T-cell (primary cell): ENCODE results near the gene RAP1GAP. TPM values are rescaled to one million over a fixed set of nuclear protein-coding genes. Genes with fewer than 3 reads are reported as not detected.

Experiments used
- ATAC-seq, 4 experiments: fragments of 200-7000 bp in 3 of 4; fragments of 150-1000 bp in 1 of 4; cut with Tn5 transposase; replicated peaks in 1 of 4; 1 replicate in 3 of 4; 2 replicates in 1 of 4; pipeline ENCODE4 v1.10.0; 2021; ENCODE audit warnings: moderate library complexity in 3 of 4, mild to moderate bottlenecking in 2 of 4, moderate number of reproducible peaks in 1 of 4
- CTCF ChIA-PET, 2 donors: fragments of 300-600 bp; sonication (Branson Sonifier 250); formaldehyde crosslinking; loops; one replicate each; lab custom pipeline; 2022; ENCODE audit warnings: antibody characterized with exemption in 2 of 2; lab: Charles Lee
- POLR2A ChIA-PET, 2 donors: fragments of 300-600 bp; sonication (Branson Sonifier 250); formaldehyde crosslinking; loops; one replicate each; lab custom pipeline; 2022; ENCODE audit warnings: antibody characterized with exemption in 2 of 2; lab: Charles Lee
- DNase-seq, 35 experiments: peaks; one replicate each; pipeline versions ENCODE4 v3.0.0 to v3.0.0-alpha.2; 2013 to 2023
- H3K27ac ChIP-seq: one replicate; pipeline ENCODE4 v1.5.1; 2013; ENCODE audit warnings: low read length
- H3K27me3 ChIP-seq, 2 experiments: replicated peaks in 1 of 2; 1 replicate in 1 of 2; 2 replicates in 1 of 2; pipeline versions ENCODE4 v1.6.1 to v1.7.0; 2013; ENCODE audit warnings: low read length in 1 of 2, mixed read lengths in 1 of 2; ENCODE audit not compliant: control insufficient read depth in 2 of 2, insufficient read depth in 2 of 2; ENCODE audit errors: extremely low read depth in 1 of 2
- H3K36me3 ChIP-seq, 2 donors: 1 replicate in 1 of 2; 2 replicates in 1 of 2; pipeline versions ENCODE4 v1.6.1 to v1.7.0; 2013; ENCODE audit warnings: low read length in 1 of 2; ENCODE audit not compliant: control insufficient read depth in 2 of 2, insufficient read depth in 1 of 2; ENCODE audit errors: extremely low read depth in 1 of 2
- H3K4me1 ChIP-seq, 2 experiments: 1 replicate in 1 of 2; 2 replicates in 1 of 2; pipeline versions ENCODE4 v1.6.1 to v1.7.0; 2013; ENCODE audit warnings: low read length in 2 of 2, mixed read lengths in 1 of 2; ENCODE audit not compliant: insufficient read depth in 2 of 2, control insufficient read depth in 1 of 2; ENCODE audit errors: extremely low read depth in 1 of 2
- H3K4me3 ChIP-seq, 2 donors: 1 replicate in 1 of 2; 2 replicates in 1 of 2; pipeline versions ENCODE4 v1.5.1 to v1.7.0; 2013; ENCODE audit warnings: mild to moderate bottlenecking in 2 of 2, low read length in 1 of 2, moderate library complexity in 1 of 2; ENCODE audit not compliant: control insufficient read depth in 1 of 2; ENCODE audit errors: extremely low read depth in 1 of 2
- H3K9me3 ChIP-seq: 2 replicates; pipeline ENCODE4 v1.7.0; 2013
- H3K27ac Mint-ChIP-seq, 2 donors: one replicate each; pipeline ENCODE4 v1.8.0; 2020 to 2021; ENCODE audit warnings: mild to moderate bottlenecking in 2 of 2, mixed read lengths in 2 of 2
- H3K27me3 Mint-ChIP-seq, 2 donors: one replicate each; pipeline ENCODE4 v1.8.0; 2021 to 2022; ENCODE audit warnings: mixed read lengths in 2 of 2
- H3K36me3 Mint-ChIP-seq: one replicate; pipeline ENCODE4 v1.8.0; 2021; ENCODE audit warnings: mixed read lengths
- H3K4me1 Mint-ChIP-seq, 3 donors: one replicate each; pipeline ENCODE4 v1.8.0; 2020 to 2022; ENCODE audit warnings: mixed read lengths in 3 of 3, mild to moderate bottlenecking in 1 of 3
- H3K4me3 Mint-ChIP-seq, 3 donors: one replicate each; pipeline ENCODE4 v1.8.0; 2020 to 2022; ENCODE audit warnings: mild to moderate bottlenecking in 3 of 3, mixed read lengths in 3 of 3, moderate library complexity in 3 of 3
- H3K9me3 Mint-ChIP-seq, 3 donors: one replicate each; pipeline ENCODE4 v1.8.0; 2020 to 2022; ENCODE audit warnings: mixed read lengths in 3 of 3
- WGBS: methylation state at CpG from one replicate; pipeline ENCODE4 v1.1.5; 2013; ENCODE audit warnings: missing lambda C conversion rate; ENCODE audit not compliant: insufficient coverage; 5-methylcytosine and 5-hydroxymethylcytosine counted together
- total RNA-seq, 35 experiments: library from RNA in 6 of 35; stranded (reverse) in 6 of 35; fragments of 120-200 nt in 1 of 35; gene quantifications; one replicate each; pipeline versions ENCODE4 v1.2.1 to v1.2.4 and lab custom pipeline; 2013 to 2026

RAP1GAP gene
- total RNA-seq, 5 donors from 2014 or later (not counting 1 experiment from before 2014, with no cell fraction given): 0.18 to 1.0 (median 0.35) TPM

GRCh38 chr1:21659924-21660326 is 9.2 kb downstream of the RAP1GAP start:
- ATAC-seq (no peak), DNase-seq (no peak)
- Mint-ChIP-seq H3K4me1 (peaks cover 4 to 6% (median 5%) of the 10 kb centered on the region in 3 donors), H3K9me3 (no peaks in the 10 kb centered on the region), H3K27me3 (peaks cover 18 to 29% of the 10 kb centered on the region in 2 donors), H3K4me3 (peak overlapping the region in 1 of 3 donors; percentile 61), H3K36me3 (no peaks in the 10 kb centered on the region), H3K27ac (no peak overlapping the region)
- H3K9me3 ChIP-seq: no peaks in the 10 kb centered on the region
- WGBS: 52% methylated on average over 3 of the region's 4 CpGs
- H3K27me3 ChIP-seq: peaks cover 2 to 51% of the 10 kb centered on the region in 2 experiments
- ChIA-PET POLR2A (interaction anchor here in 1 of 2 donors (0.6 kb wide), 1 partner anchor 360 kb away, joined by 4 read pairs; no protein-coding TSS in a partner anchor), CTCF (interaction anchor here in 1 of 2 donors (0.7 kb wide), 1 partner anchor 594 kb away, joined by 3 read pairs; no protein-coding TSS in a partner anchor)
- no peak overlapping the region for H3K4me3 ChIP-seq
- peaks cover 4 to 9% of the 10 kb centered on the region in 2 experiments for H3K4me1 ChIP-seq
- no peak overlapping the region for H3K27ac ChIP-seq
- no peaks in the 10 kb centered on the region for H3K36me3 ChIP-seq

GRCh38 chr1:21659099-21659923 is 9.8 kb downstream of the RAP1GAP start:
- H3K4me1 Mint-ChIP-seq: peaks cover 4 to 6% (median 5%) of the 10 kb centered on the region in 3 donors
- Histone ChIP-seq H3K4me1 (peaks cover 4 to 9% of the 10 kb centered on the region in 2 experiments), H3K4me3 (peak overlapping the region; percentile 25 to 57), H3K36me3 (no peaks in the 10 kb centered on the region), H3K27me3 (peaks cover 2 to 45% of the 10 kb centered on the region in 2 experiments), H3K9me3 (no peaks in the 10 kb centered on the region), H3K27ac (no peak overlapping the region)
- DNase-seq (peak; percentile 62 to 87 (median 76)), ATAC-seq (peak; percentile 89 to 97 (median 94))
- ChIA-PET POLR2A (interaction anchor here in 1 of 2 donors (0.6 kb wide), 1 partner anchor 360 kb away, joined by 4 read pairs; no protein-coding TSS in a partner anchor), CTCF (interaction anchor here (0.6 to 0.7 kb wide), 3 partner anchors 443 to 1856 kb away, joined by 3 to 5 read pairs (median 3); no protein-coding TSS in a partner anchor)
- H3K9me3 Mint-ChIP-seq: no peaks in the 10 kb centered on the region
- H3K4me3 Mint-ChIP-seq: peak overlapping the region; percentile 39 to 61 (median 41)
- peaks cover 15 to 23% of the 10 kb centered on the region in 2 donors for H3K27me3 Mint-ChIP-seq
- no peaks in the 10 kb centered on the region for H3K36me3 Mint-ChIP-seq
- no peak overlapping the region for H3K27ac Mint-ChIP-seq
- WGBS: 1% methylated on average over 55 of the region's 64 CpGs

DNA sequence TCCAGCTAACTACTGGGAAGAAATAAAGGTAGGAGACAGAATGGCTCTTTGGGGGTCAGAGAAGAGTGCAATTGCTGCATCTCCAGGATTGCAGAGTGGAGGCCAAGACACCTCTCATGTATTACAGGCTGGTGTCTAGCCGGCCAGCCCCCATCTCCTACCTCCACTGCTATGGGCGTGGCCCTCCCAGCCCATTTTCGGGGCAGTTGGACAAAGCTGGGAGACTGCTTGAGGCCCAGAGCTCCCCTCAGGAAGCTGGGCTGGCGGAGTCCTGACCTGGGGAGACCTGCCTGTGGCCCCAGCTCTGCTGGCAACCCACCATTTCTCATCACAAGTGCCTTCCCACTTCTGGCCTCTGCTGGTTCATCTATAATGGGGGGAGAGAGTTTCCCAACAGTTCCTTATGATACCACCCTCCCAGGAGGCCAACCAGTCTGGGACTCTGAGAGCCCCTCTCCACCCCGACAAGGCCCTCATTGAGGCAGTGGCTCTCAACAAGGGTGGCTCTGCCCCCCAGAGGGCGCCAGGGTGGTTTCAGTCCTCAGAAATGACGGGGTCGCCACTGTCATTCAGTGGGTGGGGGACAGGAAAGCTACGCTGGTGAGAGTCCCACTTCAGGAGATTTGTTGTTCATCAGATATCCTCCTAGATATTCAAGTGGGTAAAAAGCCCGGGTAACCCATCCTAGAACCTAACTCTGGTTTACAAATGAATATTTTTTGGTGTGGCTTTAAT is 11.5 kb downstream of the RAP1GAP start:
- H3K9me3 Mint-ChIP-seq: no peaks in the 10 kb centered on the region
- CTCF ChIA-PET: no interaction called here
- no peak overlapping the region for H3K27ac Mint-ChIP-seq
- DNase-seq (no peak), ATAC-seq (no peak)
- Histone ChIP-seq H3K27ac (no peak overlapping the region), H3K4me3 (no peak overlapping the region), H3K36me3 (no peaks in the 10 kb centered on the region), H3K9me3 (no peaks in the 10 kb centered on the region), H3K27me3 (peaks cover 2 to 29% of the 10 kb centered on the region in 2 experiments), H3K4me1 (peaks cover 4 to 9% of the 10 kb centered on the region in 2 experiments)
- peaks cover 8 to 13% of the 10 kb centered on the region in 2 donors for H3K27me3 Mint-ChIP-seq
- peaks cover 7 to 8% (median 7%) of the 10 kb centered on the region in 3 donors for H3K4me1 Mint-ChIP-seq
- no peak overlapping the region for H3K4me3 Mint-ChIP-seq
- POLR2A ChIA-PET: no interaction called here
- H3K36me3 Mint-ChIP-seq: no peaks in the 10 kb centered on the region
- no CpG with 5 or more reads among the region's 10 CpGs for WGBS

DNA sequence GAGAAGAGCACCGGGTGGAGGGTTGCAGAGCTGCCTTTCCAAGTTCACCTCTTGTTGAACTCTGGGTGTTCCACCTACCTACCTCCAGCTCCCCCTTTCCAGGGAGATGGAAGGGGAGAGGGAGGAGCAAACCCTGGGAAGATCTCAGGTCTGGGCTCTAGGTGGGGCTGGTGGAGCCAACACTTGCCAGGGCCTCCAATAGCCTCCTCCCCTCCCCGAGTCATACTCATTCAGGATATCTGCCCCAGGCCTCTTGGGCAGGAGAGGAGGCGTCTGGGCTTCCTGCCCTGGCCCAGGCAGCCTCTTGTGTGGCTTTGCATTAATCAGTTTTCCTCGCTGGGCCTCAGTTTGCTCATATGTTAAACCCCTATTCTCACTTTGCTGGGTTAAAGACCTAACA is 13.4 kb downstream of the RAP1GAP start:
- Mint-ChIP-seq H3K9me3 (no peaks in the 10 kb centered on the region), H3K36me3 (no peaks in the 10 kb centered on the region), H3K4me1 (peaks cover 19 to 23% (median 20%) of the 10 kb centered on the region in 3 donors), H3K4me3 (no peak overlapping the region), H3K27ac (no peak overlapping the region), H3K27me3 (peaks cover 3 to 6% of the 10 kb centered on the region in 2 donors)
- WGBS: 0% methylated on average over 1 of the region's 4 CpGs
- H3K4me1 ChIP-seq: peaks cover 9 to 21% of the 10 kb centered on the region in 2 experiments
- no peaks in the 10 kb centered on the region for H3K9me3 ChIP-seq
- no peak overlapping the region for H3K27ac ChIP-seq
- no peaks in the 10 kb centered on the region for H3K36me3 ChIP-seq
- ChIA-PET POLR2A (no interaction called here), CTCF (no interaction called here)
- H3K4me3 ChIP-seq: no peak overlapping the region
- peaks cover 2 to 28% of the 10 kb centered on the region in 2 experiments for H3K27me3 ChIP-seq
- DNase-seq (no peak), ATAC-seq (no peak)

GRCh38 chr1:21655259-21655658 is 13.9 kb downstream of the RAP1GAP start:
- Histone ChIP-seq H3K4me3 (no peak overlapping the region), H3K27me3 (peaks cover 2 to 29% of the 10 kb centered on the region in 2 experiments), H3K9me3 (no peaks in the 10 kb centered on the region), H3K27ac (no peak overlapping the region), H3K36me3 (no peaks in the 10 kb centered on the region), H3K4me1 (peaks cover 10 to 26% of the 10 kb centered on the region in 2 experiments)
- peaks cover 0 to 2% of the 10 kb centered on the region in 2 donors for H3K27me3 Mint-ChIP-seq
- WGBS: 92% methylated on average over 4 of the region's 4 CpGs
- peaks cover 20 to 23% (median 20%) of the 10 kb centered on the region in 3 donors for H3K4me1 Mint-ChIP-seq
- no peak overlapping the region for H3K27ac Mint-ChIP-seq
- CTCF ChIA-PET: interaction anchor here in 1 of 2 donors (0.7 kb wide), 1 partner anchor 1335 kb away, joined by 3 read pairs; no protein-coding TSS in a partner anchor
- POLR2A ChIA-PET: no interaction called here
- H3K9me3 Mint-ChIP-seq: no peaks in the 10 kb centered on the region
- ATAC-seq: no peak
- no peak overlapping the region for H3K4me3 Mint-ChIP-seq
- no peaks in the 10 kb centered on the region for H3K36me3 Mint-ChIP-seq
- no peak for DNase-seq

- no peak overlapping the region for H3K4me3 Mint-ChIP-seq
- DNase-seq (no peak), ATAC-seq (no peak)
- H3K9me3 Mint-ChIP-seq: no peaks in the 10 kb centered on the region
- H3K36me3 ChIP-seq: no peaks in the 10 kb centered on the region
- H3K4me1 Mint-ChIP-seq: peaks cover 15 to 18% (median 15%) of the 10 kb centered on the region in 3 donors
- H3K27me3 Mint-ChIP-seq: peaks cover 0 to 2% of the 10 kb centered on the region in 2 donors
- ChIA-PET CTCF (no interaction called here), POLR2A (no interaction called here)
- H3K27ac ChIP-seq: no peak overlapping the region
- peaks cover 6 to 18% of the 10 kb centered on the region in 2 experiments for H3K4me1 ChIP-seq
- no peaks in the 10 kb centered on the region for H3K9me3 ChIP-seq
- no peaks in the 10 kb centered on the region for H3K36me3 Mint-ChIP-seq
- 92% methylated on average over 2 of the region's 6 CpGs for WGBS
- no peak overlapping the region for H3K27ac Mint-ChIP-seq
- H3K4me3 ChIP-seq: no peak overlapping the region
- peaks cover 0 to 28% of the 10 kb centered on the region in 2 experiments for H3K27me3 ChIP-seq
Observed at GRCh38 chr1:21654209-21654608, 14.9 kb downstream of the RAP1GAP start.
